Choroid plexus epithelial cell (primary cell): ENCODE data around the gene TAS1R3.
"Not testable (repeated sequence)": the region's sequence is repeated elsewhere in the genome, so short reads cannot be mapped to it uniquely, and the experiment has no call there.

Source experiments
- DNase-seq: peaks from one replicate; pipeline ENCODE4 v3.0.0-alpha.2; 2010; ENCODE audit warnings: low read depth
- H3K4me3 ChIP-seq: 2 replicates; pipeline ENCODE4 v1.5.1; 2011; ENCODE audit warnings: low read depth, mild to moderate bottlenecking, control low read depth, low read length, moderate library complexity
- TF ChIP-seq, protein P1 (sequence below): conservative IDR thresholded peaks from 2 replicates; pipeline ENCODE4 v1.5.1; 2011; ENCODE audit warnings: low read depth, mild to moderate bottlenecking, control low read depth, inconsistent platforms, low read length, moderate library complexity

TAS1R3 gene

DNA sequence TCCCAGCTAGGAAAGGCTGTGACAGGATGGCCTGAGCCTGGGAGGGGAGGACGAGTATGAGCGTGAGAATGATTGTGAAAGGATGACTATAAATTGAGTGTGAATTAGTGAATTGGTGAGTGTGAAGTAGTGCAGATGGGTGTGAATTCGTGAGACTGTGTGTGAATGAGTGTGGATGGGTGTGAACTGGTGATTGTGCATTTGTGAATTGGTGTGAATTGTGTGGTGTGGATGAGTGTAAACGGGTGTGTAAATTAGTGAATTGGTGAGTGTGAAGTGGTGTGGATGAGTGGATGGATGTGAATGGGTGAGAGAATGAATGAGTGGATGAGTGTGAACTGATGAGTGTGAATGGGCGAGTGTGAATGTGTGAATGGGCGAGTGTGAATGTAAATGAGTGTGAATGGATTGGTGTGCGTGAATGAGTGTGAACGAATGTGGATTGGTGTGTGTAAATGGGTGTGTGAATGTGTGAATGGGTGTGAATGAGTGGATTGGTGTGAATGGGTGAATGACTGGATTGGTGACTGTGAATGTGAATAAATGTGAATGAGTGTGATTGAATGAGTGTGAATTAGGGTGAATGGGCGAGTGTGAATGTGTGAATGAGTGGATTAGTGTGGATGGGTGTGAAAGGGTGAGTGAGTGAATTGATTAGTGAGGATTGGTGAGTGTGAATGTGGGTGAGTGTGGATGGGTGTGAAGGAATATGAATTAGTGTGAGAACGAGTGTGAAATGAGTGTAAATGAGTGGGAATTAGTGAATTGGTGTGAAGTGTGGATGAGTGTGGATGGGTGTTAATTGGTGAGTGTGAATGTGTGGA, 35.0 kb downstream of the TAS1R3 start:
- H3K4me3 ChIP-seq, result no peak overlapping the region
- TF ChIP-seq, protein P1, sequence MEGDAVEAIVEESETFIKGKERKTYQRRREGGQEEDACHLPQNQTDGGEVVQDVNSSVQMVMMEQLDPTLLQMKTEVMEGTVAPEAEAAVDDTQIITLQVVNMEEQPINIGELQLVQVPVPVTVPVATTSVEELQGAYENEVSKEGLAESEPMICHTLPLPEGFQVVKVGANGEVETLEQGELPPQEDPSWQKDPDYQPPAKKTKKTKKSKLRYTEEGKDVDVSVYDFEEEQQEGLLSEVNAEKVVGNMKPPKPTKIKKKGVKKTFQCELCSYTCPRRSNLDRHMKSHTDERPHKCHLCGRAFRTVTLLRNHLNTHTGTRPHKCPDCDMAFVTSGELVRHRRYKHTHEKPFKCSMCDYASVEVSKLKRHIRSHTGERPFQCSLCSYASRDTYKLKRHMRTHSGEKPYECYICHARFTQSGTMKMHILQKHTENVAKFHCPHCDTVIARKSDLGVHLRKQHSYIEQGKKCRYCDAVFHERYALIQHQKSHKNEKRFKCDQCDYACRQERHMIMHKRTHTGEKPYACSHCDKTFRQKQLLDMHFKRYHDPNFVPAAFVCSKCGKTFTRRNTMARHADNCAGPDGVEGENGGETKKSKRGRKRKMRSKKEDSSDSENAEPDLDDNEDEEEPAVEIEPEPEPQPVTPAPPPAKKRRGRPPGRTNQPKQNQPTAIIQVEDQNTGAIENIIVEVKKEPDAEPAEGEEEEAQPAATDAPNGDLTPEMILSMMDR, result no peak
- no peak for DNase-seq

- TF ChIP-seq, protein P1, result no peak
- DNase-seq, result no peak
- H3K4me3 ChIP-seq, result no peak overlapping the region
Observed at GRCh38 chr1:1366699-1367066, 35.6 kb downstream of the TAS1R3 start.

GRCh38 chr1:1367315-1367714, 36.2 kb downstream of the TAS1R3 start:
- TF ChIP-seq, protein P1, result no peak
- H3K4me3 ChIP-seq, result no peak overlapping the region
- no peak for DNase-seq

DNA sequence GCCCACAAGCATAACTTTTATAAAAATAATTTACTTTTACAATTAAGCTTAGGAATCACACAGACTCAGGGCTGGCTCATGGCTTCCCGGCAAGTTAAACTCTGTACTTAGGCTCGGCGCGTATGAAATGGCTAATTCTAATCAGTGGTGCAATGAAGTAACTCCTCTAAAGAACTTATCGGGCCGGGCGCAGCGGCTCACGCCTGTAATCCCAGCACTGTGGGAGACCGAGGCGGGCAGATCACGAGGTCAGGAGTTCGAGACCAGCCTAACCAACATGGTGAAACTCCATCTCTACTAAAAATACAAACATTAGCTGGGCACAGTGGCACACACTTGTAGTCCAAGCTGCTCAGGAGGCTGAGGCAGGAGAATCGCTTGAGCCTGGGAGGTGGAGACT, 39.0 kb downstream of the TAS1R3 start:
- DNase-seq, H3K4me3 ChIP-seq: not testable (repeated sequence)

DNA sequence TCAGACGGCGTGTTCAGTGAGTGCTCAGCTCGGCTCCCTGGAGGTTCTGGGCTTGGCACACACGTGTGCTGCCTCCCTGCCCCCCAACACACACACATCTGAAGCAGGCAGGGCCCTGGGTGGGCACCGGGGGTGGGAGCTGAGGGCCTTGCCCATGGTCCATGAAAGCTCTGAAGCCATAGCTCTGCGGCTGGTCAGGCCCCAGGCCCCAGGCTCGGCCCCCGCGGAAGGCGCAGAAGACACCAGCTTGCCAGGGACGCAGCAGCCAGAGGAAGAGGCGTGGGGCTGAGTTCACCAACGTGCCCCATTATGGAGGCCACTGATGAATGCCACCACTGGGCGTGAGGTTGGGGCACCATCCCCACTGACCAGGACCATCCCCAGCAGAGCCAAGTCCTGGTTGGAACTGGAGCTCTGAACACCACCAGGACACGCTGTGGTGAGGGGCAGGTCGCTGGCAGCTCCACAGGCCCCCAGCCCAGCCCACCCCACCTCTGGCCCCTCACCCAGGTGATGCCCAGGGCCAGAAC, 39.8 kb downstream of the TAS1R3 start:
- no peak overlapping the region for H3K4me3 ChIP-seq
- no peak for DNase-seq

GRCh38 chr1:1371364-1371745, 40.3 kb downstream of the TAS1R3 start:
- TF ChIP-seq, protein P1, result no peak
- H3K4me3 ChIP-seq, result no peak overlapping the region
- no peak for DNase-seq

More for the DNA sequence above, 39.8 kb downstream of the TAS1R3 start:
- TF ChIP-seq, protein P1, result no peak

DNA sequence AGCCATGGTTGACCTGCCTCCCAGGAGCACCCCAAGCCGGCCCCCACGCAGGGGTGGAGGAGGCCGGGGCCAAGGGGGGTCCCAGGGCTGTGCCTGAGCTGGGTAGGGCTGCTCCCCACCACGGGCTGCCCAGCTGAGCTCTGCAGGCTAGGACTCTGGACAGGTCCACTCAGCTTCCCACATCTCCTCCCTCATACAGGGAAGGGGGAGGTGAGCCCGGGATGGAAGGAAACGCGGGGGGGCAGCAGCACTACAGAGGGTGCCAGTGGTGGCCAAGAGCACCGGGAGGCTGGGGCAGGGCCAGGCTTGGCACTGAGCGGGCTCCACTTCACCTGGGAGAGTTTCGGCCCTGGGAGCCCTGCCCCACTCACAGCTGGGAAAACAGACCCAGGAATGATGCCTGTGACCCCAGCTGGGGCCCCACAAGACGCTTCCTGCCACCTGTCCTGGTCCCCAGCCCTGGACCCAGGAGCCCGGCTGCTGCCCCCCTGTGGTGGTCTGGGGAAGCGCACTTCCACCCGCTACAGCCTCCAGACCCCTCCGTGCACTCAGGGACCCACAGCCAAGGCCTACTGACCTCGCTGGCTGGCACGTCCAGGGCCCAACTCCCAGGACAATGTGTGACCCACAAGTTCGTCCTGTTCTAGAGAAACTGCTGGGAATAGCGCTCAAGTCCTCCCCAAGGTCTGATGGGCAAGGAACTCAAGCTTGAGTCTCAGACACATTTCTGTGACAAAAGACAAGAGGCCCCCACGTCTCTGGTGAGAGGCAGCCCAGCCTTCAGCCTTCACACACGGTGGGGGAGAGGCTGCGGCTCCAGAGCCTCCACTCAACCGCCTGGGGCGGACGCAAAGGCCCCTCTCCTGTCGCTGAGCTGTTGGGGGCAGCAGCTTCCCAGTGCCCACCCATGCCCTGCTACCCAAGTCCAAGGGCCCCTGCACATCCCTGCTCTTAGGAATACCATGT, 40.9 kb downstream of the TAS1R3 start:
- DNase-seq, result peak; percentile 49
- TF ChIP-seq, protein P1, result peak; percentile 90
- no peak overlapping the region for H3K4me3 ChIP-seq
